ENCODE results near the gene CCDC3.
"Not testable (repeated sequence)": the region's sequence is repeated elsewhere in the genome, so short reads cannot be mapped to it uniquely, and the experiment has no call there.

Gene CCDC3

DNA sequence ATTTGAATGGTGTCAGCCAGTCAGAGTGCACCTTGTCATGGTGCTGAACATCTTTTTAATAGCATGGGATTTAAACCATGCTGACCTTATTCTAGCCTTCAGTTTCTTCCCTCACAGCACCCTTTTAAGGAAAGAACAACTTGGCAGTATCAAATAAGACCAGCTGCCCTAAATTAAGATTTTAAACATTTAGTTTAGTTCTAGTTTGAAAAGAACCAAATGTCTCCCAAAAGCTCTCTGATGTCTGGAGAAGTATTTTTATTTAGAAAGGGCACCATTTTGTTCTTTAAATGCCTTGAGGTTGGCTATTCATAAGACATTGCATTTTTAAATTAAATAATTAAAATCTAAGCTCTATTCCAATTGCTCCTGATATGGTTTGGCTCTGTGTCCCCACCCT lies 121.1 kb downstream of the CCDC3 start:
- no peak for DNase-seq (ENCODE audit: low spot score)

DNA sequence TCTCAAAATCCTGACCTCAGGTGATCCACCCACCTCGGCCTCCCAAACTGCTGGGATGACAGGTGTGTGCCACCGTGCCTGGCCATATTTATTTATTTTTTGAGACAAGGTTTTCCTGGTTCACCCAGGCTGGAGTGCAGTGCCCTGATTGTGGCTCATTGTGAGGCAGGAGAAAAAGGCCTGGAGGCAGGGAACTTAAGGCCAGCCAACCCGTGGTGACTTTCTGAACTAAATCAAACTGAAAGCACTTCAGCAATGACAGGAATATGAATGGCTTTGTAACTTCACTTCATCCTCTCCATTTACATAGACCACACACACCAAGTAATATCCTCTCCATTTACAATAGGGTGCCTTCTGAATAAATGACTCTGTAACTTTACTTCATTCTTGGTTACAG lies 124.4 kb downstream of the CCDC3 start:
- no peak for DNase-seq (ENCODE audit: low spot score)

GRCh38 chr10:12876266-12876665 lies 125.2 kb downstream of the CCDC3 start:
- DNase-seq (ENCODE audit: low spot score) = no peak

- DNase-seq (ENCODE audit: low spot score) = no peak
These were observed 126.4 kb downstream of the CCDC3 start for GRCh38 chr10:12875100-12875499.

DNA sequence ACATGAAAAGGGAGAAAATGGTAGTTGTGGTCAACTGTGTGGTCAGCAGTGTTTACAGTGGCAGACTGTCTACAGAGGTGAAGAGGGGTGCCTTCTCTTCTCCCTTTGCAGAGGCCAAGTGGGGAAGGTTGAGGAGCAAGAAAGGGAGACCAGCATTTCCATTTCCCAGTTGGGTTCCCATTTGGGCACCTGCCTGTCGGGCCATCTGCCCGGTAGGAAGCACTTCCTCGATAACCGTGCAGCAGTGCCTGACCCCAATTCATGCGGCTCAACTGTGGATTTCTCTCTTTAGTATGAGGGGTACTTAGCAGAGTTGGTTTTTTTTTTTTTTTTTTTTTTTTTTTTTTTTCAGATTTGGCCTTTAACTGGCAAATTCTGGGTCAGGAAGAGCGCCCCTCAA lies 127.0 kb downstream of the CCDC3 start:
- DNase-seq (ENCODE audit: low spot score) = no peak

DNA sequence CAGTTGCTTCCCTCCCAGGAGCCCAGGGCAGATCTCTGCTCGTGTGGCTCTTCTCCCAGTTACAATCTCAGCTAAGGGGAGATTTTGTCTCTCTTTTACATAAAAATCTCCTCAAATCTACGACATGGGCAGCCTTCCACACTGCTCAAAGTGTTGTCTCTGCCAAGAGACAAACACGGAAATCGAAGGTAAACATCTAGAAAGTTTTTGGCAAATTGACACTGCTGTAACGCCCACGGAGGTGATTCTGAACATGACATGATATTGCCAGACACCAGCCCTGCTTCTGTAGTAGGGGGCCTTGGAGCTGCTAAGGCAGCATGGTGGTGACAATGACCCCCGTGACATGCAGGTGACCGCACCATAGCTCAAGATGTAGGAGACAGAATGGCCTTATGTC lies 128.3 kb downstream of the CCDC3 start:
- no peak for DNase-seq (ENCODE audit: low spot score)

DNA sequence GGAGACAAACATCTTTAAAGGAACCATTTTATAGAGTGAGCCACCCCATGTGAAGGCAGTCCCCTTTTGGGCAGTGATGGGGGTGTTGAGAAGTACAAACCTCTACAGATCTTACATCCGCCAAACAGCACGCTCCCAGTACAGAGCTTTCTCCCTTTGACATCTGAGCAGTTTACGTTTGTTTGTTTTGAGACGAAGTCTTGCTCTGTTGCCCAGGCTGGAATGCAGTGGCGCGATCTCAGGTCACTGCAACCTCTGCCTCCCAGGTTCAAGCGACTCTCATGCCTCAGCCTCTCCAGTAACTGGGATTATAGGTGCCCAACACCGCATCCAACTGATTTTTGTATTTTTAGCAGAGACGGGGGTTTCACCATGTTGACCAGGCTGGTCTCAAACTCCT lies 128.9 kb downstream of the CCDC3 start:
- no peak for DNase-seq (ENCODE audit: low spot score)

- DNase-seq (ENCODE audit: low spot score) = no peak
These were observed 132.1 kb downstream of the CCDC3 start for GRCh38 chr10:12869427-12869826.

GRCh38 chr10:12868229-12868628 lies 133.3 kb downstream of the CCDC3 start:
- no peak for DNase-seq (ENCODE audit: low spot score)

DNA sequence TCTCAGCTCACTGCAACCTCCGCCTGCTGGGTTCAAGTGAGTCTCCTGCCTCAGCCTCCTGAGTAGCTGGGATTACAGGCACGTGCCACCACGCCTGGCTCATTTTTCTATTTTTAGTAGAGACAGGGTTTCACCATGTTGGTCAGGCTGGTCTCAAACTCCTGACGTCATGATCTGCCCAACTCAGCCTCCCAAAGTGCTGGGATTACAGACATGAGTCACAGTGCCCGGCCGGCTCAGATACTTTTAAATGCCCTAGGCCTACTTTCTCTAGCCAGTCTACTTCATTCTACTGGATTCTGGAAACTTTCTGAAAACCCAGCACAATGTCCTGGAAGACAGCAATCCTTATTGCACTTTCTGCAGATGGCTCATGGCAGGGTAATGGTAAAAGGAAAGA lies 136.0 kb downstream of the CCDC3 start:
- not testable (repeated sequence) for DNase-seq (ENCODE audit: low spot score)

DNA sequence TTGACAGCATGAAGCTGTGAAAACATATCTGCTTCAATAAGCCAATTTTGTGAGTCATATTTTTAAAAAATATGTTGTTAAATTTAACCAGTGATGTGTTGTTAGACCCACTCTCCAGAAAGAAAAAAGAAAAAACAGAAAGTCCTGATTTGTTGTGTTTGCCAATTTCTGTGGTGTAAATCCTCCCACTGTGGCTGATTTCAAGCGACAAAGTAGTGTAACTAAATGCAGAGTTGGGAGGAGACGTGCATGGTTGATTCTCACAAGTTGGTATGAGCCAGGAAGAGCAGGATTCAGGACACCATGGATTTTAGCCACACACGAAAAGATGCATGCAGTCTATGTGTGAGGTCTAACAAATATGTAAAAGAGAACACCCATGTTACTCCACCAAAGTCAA lies 139.1 kb downstream of the CCDC3 start:
- no peak for DNase-seq (ENCODE audit: low spot score)

DNA sequence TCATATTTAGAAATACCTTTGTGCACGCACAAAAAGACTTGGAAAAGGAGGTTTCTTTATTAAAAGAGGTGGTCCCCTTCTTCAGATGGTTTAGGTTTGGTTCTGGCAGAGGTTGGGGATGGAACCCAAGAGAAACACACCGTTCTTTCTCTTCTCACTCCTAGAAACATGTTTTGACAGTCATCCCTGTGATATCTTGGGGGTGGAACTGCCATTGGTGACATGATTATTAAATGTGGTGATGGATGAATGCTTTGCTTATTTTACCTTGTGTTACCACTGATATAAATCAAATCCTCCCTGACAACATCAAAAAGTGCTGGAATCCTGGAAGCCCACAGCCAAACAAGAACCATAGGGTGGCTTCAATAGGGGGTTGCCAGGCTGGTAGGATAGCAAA lies 146.5 kb downstream of the CCDC3 start:
- no peak for DNase-seq (ENCODE audit: low spot score)

DNA sequence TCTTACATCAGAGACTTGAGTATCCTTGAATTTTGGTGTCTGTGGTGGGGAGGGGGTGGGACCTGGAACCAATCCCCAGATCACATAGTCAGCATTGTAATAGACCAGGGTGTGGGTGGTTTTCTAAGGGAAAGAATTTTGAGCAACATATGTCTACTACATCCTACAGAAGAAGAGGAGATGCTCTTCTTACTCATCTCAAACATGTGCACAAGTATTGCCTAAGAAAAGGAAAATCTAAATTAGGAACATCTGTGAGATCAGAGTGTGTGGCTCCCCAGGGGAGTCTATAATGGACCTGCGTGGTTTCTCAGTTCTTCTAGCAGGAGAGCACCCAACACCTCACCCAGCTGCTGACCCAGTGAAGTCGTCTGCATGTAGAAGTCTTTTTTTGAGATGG lies 148.8 kb downstream of the CCDC3 start:
- DNase-seq (ENCODE audit: low spot score) = peak; percentile 24

DNA sequence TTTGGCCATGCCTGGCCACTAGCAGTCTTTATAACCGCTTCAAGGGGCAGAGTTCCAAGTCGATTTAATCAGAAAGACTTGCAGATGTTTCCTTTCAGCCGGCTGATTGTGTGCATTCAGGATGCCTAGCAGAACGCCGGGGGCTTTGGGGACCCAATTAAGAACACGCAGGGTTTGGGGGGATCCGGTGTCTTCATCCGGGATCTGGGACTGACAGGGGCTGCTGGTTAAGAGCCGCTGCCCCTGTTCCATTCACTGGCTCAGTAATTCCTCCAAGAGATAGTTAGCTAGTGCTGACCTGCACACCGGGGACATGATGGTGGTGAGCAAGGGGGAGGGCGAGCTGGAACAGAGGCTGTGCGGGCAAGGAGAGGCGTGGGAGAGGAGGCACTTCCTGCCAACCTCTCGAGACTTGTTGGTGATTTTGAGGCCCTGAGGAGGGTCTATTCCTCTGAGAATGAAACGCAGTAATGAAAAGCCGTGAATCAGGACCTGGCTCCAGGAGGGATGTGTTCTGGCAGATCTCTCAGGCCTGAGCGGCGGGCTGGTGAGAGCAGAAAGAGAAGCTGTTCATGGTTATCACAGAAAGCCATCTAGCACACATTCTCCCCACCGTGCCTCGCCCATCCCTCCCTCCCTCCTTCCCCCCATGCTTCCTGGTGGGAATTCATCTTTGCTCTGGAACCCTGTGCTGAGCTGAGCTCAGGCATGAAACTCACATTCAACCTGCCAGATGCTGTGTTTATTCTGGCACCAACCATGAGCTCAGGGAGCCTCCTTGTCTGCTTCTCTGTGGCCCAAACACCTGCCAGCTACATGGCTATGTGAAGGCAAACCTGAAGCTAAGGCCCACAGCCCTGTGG lies 152.0 kb downstream of the CCDC3 start:
- no peak for DNase-seq (ENCODE audit: low spot score)

GRCh38 chr10:12848439-12849173 lies 152.9 kb downstream of the CCDC3 start:
- no peak for DNase-seq (ENCODE audit: low spot score)

- no peak for DNase-seq (ENCODE audit: low spot score)
These were observed 154.0 kb downstream of the CCDC3 start for GRCh38 chr10:12847361-12847975.

GRCh38 chr10:12846718-12847117 lies 154.8 kb downstream of the CCDC3 start:
- peak; percentile 48 for DNase-seq (ENCODE audit: low spot score)
